Pulmonary artery endothelial cell (primary cell): Measurements from ENCODE around the gene PKD1L1. TPM values are rescaled to one million over a fixed set of nuclear protein-coding genes. Genes with fewer than 3 reads are reported as not detected.

ENCODE experiments used
- DNase-seq: peaks from one replicate; pipeline ENCODE4 v3.0.0-alpha.2; 2011; ENCODE audit warnings: low read depth, low spot score
- total RNA-seq: library from RNA; depleted of rRNA; stranded (reverse); fragments of >200 nt; gene quantifications from 2 replicates; pipeline ENCODE4 v1.2.3, GENCODE V29; 2014

Gene PKD1L1
- total RNA-seq, 1 donor from 2014 or later: 1.1 TPM

DNA sequence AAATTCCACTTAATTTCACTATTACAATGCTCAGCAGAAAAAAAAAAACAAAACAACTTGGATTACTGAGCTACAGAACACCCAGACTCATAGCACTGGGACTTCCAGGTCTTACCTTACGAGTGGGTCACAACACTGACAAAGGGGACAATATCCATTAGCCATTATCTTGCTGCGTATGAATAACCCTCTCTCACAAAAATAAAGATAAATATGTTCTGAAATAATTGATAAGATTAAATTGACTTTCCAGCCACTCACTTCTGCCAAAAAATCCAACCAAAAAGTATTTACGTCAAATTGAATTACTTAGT lies 128.7 kb downstream of the PKD1L1 start:
- DNase-seq: no peak

DNA sequence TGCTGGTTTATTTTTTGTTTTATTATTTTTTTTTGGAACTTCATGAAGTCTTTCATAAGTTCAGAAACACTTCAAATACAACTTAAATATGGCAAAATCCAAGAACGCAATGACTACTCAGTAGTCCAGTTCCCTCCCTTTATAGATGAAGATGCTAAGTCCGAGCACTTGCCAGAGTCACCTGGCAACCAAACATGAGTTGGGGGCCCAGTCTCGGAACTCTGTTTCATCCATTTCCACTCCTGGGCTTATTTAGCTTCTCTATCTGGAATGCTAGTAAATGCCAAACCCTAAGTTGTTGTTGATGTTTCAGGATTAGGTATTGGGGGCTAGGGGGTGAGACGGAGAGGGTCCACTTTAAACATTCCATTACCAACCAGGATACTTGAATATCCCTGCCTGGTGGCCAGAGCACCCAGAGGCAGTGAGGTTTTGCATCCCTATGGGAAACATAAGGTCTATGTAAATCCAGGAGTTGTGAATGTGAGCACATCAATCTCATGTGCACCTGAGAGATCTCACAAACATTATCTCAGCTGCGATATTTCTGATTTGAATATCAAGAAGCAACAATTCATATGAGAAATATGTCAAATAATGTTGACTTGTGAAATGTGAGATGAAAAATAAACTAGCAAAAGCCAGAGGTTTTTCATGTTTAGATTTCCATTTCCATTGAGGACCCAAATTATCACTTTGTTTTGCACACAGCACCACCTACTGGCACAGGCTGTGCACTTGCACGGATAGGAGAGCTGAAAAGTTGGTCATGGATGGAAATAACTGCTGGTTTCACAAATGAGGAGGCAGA lies 129.3 kb downstream of the PKD1L1 start:
- DNase-seq: no peak

DNA sequence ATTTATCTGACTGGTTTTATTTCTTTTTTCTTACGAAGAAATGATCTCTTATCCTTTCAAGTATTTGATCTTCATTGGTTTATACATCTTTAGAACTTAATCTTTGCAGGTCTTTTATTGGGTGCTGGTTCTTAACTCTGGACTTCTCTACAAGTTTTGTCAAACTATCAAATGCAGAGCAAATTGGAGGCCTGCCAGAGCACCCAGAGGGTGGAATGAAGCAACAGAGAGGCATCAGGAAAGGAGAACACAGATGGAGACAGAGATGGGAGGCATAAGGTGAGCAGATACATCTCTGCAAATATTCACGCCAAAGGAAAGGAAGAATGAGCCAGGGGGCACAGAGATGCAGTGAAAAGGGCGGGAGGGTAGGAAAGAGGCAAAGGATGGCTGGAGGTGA lies 130.3 kb downstream of the PKD1L1 start:
- DNase-seq: no peak

DNA sequence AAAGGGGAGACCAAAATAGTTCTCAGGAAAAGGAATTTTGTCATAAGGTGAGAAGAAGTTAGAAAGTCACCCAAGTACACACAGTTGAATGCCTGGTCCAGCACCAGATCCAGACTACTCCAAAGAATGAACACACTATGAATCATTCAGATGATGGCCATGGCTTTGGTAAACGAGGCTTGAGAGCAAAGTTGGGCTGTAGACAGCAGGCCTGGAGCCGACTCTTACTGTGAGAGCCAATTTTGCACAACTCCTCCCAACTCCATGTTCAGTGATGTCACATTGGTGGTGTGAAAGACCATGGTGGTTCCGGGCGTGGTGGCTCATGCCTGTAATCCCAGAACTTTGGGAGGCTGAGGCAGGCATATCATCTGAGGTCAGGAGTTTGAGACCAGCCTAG lies 131.6 kb downstream of the PKD1L1 start:
- no peak for DNase-seq

DNA sequence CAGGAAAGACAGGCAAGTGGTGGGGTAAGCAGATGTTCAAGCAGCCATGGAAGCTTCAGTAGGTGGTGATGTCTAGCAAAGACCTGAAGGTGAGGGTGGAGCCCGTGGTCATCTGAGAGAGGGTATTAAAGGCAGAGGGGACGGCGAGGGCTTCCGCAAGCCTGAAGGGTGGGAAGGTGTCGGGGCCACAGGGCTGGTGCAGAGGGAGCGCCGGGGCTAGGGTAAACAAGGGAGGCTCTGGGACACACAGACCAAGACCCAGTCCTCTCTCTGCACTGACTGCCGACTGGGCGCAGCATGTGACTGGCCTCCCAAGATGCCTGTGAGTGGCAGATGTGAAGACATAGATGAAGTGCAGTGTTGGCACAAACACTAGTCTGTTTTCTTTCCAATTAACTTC lies 132.4 kb downstream of the PKD1L1 start:
- no peak for DNase-seq

DNA sequence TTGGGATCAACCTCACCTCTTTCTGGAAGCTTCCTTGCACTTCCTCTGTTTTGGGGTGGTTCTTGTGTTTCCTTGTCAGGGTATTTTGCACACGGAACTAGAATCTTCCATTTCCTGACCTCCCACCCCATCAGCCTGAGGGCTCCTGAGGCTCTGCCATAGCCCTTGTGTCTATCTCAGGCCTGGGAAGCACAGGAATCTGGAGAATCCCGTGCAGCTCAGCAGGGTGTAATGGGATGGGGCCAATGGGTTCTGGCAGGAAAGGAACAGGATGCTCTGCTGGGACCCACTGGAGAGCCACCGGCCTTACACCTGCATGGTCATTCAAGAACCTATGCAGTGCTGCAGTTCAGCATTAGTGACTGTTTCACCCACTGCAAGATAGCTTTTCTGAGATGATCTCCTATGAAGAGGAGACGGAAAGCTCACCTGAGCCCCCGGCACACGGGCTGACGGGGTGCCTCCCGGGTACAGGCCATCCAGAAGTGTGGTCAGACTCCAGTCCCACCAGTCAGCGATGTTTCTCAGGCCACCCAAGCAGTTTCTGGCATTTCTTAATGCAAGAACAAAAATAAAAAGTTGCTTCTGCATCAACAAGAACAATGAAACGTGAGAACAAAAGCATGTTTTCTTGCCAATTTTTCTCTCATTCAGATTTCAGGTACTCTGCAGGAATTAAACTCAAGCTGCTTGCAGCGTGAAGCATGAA lies 133.2 kb downstream of the PKD1L1 start:
- DNase-seq: no peak

DNA sequence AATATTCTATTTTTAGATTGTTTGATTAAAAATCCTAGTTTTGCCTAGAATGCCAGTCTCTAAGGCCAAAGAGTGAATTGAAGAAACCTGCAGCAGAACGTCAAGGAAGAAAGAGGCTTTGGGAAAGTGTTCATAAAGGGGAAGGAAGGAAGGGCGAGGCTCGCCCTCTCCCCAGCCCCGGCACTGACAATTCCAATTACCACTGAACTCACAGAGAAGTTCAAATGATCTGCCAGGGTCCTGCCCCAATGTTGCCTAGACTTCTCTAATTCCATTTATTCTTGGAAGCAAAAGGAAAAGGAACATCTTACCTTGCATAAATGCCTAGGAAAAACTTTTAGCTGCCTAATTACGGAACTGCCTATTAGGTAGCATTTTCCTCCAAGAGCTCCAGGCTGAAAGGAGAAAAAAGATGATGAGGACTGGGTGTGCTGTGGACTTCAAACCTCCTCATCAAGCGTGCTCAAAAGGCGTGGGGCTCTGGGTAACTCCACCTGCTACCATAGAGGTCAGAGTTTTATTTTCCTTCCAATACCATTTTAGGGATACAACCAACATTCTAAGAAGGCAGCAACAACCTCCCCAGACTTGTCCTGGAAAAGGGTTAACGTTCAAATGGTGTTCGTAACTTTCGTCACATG lies 134.5 kb downstream of the PKD1L1 start:
- DNase-seq: no peak

DNA sequence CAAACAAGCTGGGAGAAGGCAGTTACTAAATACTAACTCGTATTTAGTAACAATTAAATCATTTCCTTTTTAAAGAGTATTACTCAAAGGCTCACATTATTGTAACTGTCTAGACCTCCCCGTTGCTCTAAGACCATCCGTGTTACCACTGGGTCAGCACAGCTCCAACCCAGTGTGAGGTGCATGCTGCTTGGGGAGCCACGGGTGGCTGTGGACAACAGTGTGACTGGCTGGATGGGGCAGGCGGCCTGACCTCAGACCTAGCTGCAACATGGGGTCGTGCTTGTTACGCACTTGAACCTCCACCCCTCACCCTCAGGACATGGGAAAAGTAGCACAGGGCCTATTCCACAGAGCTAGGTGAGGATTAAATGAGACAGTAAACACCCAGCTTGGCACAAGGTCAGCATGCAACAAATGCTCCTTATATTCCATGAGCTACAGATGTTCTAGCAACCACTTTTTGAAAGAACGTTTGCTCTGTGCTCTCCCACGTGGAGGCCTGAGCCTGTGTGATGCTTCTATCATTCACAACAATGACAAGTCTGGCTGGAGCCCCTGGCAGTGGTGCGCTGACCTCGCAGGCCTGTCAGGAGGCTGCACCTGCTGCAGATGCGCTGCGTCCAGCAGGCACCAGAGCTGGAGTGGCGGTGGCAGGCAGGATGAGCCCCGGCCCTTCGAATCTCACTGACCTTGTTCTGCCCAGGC lies 135.7 kb downstream of the PKD1L1 start:
- DNase-seq: no peak

DNA sequence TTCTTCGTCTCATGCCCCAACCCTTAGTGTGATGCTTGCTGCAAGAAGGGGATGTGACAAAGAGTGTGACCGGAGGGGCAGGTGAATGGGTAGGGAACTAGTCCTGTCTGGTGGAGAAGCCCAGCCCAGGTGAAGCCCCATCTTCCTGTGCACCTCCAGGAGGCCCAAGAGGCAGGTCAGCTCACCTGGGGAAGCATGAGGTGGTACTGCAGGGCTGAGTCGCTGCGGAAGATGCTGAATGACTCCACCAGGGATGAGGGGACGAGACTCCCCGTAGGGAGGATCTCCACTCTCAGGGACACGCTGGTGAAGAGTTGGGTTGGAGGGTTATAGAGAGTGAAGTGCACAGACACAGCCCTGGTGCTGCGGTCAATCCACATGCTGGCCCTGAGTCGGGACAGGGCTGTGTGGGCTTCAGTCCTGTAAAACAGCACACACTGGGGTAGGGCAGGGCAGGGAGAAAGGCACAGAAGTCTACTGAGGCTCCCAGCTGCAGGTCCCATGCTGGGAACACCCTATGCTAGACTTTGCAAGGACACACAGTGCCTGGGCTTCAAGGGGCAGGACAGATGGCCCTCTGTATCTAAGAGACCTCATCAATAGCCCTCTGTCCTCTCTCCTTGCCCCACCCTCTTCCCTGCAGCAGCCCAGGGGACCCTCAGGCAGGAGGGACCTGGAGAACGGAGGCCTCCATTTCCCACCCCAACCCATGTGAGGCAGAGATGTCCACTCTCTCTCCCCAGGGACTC lies 136.5 kb downstream of the PKD1L1 start:
- DNase-seq: no peak

DNA sequence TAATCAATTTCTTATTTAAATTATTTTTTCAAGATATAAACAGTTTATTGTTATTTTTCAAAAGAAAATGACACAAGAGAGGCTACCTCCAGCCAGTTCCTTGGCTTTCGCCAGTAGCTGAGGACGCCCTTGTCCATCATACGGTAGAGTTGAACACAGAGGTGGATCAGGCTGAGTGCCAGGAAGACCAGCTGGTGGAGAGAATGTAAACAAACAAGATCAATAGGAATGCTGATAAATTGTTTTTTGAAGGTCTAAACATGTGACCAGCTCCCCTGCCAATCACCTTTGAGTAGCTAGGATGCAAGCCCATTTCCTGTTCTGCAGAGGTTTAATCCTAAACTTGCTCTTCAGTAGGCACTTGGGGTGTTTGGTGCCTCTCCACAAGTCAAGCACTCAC lies 138.9 kb downstream of the PKD1L1 start:
- no peak for DNase-seq

DNA sequence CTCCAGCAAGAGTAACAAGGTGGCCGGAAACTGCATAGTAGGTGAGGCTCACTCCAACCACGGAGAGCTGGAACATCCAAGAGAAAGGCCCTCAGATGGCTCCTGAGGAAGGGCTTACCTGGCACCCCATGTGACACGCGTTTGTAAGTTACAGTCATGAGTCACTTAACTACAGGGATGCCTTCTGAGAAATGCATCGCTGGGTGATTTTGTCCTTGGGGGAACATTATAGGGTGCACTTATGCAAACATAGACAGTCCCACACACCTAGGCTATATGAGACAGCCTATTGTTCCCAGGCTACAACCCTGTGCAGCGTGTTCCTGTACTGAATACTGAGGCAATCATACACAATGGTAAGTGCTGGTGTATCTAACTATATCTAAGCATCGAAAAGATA lies 139.9 kb downstream of the PKD1L1 start:
- no peak for DNase-seq

DNA sequence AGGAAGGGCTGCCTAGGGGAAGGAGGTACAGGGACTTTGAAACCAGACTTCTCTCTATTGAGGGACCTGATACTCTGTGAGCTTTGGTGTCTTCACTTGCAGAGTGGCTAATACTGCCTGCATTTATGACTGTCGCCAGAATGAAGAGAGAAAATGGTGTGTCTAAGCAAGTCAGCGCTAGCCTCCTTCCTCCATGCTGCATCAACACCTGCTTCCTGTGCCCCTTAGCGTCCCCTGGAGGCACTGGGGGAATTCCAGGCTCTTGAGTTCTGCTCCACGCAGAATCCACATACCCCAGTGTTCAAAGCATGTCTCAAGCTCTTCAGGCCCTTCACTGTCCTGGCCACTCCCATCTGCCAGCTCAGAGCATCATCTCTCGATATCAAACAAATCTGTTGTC lies 140.5 kb downstream of the PKD1L1 start:
- no peak for DNase-seq

DNA sequence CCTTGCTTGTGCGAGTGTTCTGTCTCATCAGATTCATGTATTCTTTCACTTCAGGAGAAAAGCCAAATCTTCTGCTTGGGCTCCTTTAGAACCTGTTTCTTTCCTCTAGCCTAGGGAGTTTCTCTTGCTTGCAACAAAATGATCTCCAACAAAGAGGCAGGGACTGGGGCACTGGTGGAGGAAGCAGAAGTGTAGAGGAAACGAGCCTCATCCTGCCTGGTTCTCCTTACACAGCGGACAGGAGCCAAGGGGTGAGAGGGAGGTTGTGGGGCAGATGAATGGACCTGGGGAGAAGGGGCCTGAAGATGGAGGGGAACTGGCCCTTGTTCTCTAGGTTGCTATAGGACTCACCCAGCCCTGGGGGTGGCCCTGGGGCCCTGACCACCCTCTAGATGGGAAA lies 141.1 kb downstream of the PKD1L1 start:
- DNase-seq: no peak

DNA sequence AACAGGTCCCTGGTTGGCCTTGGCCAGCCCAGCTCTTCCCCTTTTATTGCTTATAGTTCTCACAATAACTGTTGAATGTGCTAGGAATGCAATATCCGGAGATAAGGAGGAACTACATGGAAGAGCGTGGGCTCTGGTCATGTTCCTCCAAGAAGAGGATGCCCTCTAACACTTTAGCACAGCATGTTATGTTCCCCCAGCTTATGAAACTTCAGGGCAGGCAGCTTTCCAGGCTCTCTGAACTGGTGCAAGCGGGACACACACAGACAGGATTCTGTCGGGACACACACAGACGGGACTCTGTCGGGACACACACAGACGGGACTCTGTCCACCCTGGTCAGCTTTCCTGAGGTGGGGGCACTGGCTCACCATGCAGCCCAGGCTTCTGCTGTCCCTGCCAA lies 141.6 kb downstream of the PKD1L1 start:
- DNase-seq: no peak

DNA sequence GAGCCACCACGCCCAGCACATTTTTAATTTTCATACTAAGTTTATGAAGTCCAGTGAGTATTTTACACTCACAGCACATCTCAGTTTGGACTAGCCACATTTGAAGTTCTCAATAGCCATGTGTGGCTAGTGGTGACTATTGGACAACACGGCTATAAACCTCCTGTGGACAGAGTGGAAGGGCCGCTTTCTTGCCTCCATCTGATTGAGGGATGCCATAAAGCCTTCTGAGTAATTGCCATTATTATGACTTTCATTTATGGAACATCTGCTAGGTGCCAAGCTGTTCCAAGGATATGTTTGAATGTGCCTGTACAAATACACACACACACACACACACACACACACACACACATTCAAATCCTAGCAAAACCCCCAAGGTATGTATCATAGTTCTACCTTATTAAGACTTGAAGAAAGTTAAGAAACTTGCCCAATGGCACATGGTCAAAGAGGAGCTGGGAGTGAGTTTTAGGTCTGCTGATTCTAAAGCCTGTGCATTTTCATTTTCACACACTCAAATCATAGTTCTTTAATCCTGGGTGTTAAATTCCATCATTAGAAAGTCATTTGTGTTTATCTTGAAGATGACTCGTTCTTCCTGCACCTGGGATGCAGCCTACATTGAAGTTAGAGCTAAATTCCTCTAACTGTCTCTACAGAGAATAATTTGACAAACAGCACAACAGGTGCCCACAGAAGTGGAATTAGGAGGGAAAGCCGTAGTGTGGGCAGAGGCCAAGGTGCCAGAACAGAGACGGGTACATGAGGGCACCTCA lies 143.3 kb downstream of the PKD1L1 start:
- no peak for DNase-seq

DNA sequence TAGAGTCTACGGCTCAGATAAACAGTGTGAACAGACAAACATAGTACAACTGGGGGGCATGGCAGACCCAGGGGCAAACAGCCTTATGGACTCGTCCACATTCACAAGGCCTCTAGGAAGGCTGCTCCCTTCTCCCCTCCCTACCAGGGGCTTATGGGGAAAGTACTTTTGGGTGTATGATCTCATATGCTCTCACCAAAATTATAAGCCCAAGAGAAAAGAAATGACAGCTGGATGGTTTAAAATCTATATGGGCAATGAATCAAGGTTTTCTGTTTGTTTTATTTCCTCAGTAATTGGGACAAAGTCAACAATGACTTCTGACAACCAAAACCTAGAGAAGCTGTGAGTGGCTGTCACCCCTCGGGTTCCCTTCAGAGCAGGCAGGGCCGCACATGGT lies 144.4 kb downstream of the PKD1L1 start:
- DNase-seq: no peak

DNA sequence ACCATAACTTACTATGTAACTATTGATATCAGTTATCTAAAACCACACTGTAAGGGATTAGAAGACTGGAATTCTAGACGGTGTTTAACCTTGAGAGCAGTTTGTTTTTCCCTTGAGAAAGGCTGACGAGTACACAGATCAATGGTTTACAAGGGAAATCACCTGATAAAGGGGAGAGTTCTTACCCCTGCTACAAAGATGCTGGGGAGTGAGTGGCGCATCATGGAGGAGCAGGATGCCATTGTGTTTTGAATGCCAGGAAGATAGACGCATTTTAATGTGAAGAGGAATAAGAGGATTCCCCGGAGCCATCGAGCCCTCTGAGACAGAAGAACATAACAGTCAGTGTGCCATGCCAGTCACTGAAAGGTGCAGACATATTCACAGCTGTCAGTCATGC lies 145.2 kb downstream of the PKD1L1 start:
- DNase-seq: no peak

DNA sequence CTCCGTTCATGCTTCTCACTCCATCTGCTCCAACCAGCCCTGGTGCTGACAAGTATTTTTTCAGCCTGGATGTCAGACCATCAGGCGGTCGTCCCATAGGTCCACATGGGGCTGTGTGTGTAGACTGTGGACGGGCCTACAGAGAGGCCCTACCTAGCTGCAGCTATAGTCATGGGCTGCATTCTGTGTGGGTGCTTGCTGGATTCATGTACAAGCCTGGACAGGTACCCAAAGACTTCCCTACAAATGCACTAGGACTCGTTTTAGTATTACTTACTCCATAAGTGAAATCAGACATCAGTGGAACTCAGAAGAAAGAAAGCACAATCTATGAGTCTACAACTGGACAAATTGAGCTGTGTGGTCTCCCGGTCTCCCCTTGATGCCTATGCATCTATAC lies 146.8 kb downstream of the PKD1L1 start:
- no peak for DNase-seq

DNA sequence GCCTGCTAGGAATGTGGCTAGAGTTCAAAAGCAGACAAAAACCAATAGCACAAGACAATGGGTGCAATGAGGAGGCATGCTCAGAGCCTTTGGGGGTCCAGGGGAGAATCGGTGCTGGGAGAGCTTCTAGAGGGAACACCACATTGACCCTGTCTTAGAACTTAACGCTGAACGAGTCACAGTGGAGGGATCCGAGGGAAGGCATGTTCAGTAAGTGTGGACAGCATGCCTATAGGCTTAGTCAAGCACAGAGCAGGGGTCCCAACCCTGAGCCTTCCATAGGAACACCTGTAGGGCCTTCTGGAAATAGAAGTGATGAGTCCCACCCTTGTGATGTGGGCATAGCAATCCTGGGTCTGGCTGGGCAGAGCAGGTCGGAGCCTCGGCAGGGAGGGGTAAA lies 148.7 kb downstream of the PKD1L1 start:
- no peak for DNase-seq

DNA sequence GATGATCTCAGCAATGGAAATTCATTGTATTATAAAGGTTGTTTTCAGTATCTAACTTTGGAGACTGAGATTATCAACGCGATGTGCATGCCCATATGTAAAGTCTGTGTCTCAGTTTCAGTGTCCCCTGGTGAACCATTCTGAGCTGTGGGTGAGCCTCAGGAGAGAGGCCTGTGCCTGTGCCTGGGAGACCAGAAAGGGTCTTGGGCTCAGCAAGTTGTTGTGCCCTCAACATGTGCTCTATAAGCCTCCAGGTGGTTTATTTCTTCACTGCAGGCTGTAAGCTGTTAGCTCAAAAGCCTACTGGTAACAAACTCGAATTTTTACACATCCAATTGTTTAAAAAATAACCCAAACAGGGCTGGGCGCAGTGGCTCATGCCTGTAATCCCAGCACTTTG lies 151.9 kb downstream of the PKD1L1 start:
- DNase-seq: no peak

DNA sequence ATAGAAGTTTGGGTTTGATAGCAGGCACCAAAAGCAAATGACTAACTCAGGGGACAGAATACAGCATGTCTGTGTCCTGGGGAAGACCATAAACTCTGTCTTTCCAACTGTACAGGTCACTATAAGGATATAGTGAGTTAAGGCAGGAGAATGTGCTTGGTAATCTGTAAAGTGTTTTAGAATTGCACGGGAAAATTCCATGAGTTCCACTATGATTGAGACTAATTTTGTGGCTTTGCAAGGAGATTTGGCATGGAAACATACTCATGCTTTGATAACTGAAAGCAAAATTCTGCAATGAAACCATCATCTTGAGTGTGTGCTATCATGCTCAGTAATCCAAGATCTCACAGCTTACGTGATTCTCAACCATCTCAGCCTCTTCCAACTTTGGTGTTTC lies 152.6 kb downstream of the PKD1L1 start:
- DNase-seq: no peak
